ENCODE data around the gene ATP8A2. TPM values are rescaled to one million over a fixed set of nuclear protein-coding genes. Genes with fewer than 3 reads are reported as not detected.

Gene ATP8A2
- total RNA-seq, 1 experiment from 2014 or later, result not detected

DNA sequence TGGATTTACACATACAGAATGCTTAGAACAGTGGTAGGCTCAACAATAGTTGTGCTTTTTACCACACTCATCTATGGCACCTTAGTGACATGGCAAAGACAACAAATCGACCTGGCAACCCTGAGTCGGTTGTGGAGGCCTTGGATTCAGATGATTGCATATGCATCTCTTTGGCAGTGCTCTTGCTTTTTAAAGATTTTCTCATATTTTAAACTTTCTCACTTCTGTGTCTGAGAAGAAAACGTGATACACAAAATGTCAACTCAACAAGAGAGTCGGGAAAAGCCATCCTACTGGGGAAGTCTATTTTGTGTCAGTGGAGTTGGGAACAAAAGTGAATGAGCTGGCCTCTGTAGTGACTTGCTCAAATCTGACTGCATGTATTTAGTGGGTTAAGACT is 85.8 kb downstream of the ATP8A2 start:
- no peaks in the 10 kb centered on the region for H3K9me2 ChIP-seq (ENCODE audit: insufficient read depth)
- peaks cover 47% of the 10 kb centered on the region for H3K27me3 ChIP-seq (ENCODE audit: insufficient read depth, low read depth)
- no TSS peak for BruUV-seq (replicated peaks)
- H3K4me3 ChIP-seq, result no peak overlapping the region
- TF ChIP-seq EZH2 (IDR thresholded peaks at IDR 0.05; ENCODE audit: low read depth), result no peak
- TF ChIP-seq, protein P1, sequence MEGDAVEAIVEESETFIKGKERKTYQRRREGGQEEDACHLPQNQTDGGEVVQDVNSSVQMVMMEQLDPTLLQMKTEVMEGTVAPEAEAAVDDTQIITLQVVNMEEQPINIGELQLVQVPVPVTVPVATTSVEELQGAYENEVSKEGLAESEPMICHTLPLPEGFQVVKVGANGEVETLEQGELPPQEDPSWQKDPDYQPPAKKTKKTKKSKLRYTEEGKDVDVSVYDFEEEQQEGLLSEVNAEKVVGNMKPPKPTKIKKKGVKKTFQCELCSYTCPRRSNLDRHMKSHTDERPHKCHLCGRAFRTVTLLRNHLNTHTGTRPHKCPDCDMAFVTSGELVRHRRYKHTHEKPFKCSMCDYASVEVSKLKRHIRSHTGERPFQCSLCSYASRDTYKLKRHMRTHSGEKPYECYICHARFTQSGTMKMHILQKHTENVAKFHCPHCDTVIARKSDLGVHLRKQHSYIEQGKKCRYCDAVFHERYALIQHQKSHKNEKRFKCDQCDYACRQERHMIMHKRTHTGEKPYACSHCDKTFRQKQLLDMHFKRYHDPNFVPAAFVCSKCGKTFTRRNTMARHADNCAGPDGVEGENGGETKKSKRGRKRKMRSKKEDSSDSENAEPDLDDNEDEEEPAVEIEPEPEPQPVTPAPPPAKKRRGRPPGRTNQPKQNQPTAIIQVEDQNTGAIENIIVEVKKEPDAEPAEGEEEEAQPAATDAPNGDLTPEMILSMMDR (conservative IDR thresholded peaks at IDR 0.05), result no peak
- POLR2A ChIA-PET (ENCODE audit: unreplicated experiment), result no interaction called here
- H3K4me2 ChIP-seq, result no peak overlapping the region
- CTCF ChIA-PET, result no interaction called here
- DNase-seq, result no peak
- no peaks in the 10 kb centered on the region for H3F3A ChIP-seq (ENCODE audit: insufficient read depth, low read depth)
- intact Hi-C loops (cut with micrococcal nuclease; ENCODE audit: unreplicated experiment), result no loop called here
- no peaks in the 10 kb centered on the region for H3K9me3 ChIP-seq (ENCODE audit: insufficient read depth, low read depth)
- no peaks in the 10 kb centered on the region for H4K20me1 ChIP-seq (ENCODE audit: insufficient read depth)
- no peaks in the 10 kb centered on the region for H3K4me1 ChIP-seq (replicated peaks; ENCODE audit: insufficient read depth)
- no peaks in the 10 kb centered on the region for H3K36me3 ChIP-seq (ENCODE audit: low read depth)
- H3K79me2 ChIP-seq (ENCODE audit: low read depth), result no peaks in the 10 kb centered on the region
- no peak overlapping the region for H3K27ac ChIP-seq
- H2AFZ ChIP-seq, result no peak overlapping the region

GRCh38 chr13:25462301-25463125 is 90.7 kb downstream of the ATP8A2 start:
- no TSS peak for BruUV-seq (replicated peaks)
- Histone ChIP-seq H3K4me3 (no peak overlapping the region), H3K27ac (no peak overlapping the region), H3F3A (ENCODE audit: insufficient read depth, low read depth) (no peaks in the 10 kb centered on the region), H2AFZ (no peak overlapping the region), H4K20me1 (ENCODE audit: insufficient read depth) (no peaks in the 10 kb centered on the region), H3K4me1 (replicated peaks; ENCODE audit: insufficient read depth) (no peaks in the 10 kb centered on the region), H3K79me2 (ENCODE audit: low read depth) (no peaks in the 10 kb centered on the region), H3K36me3 (ENCODE audit: low read depth) (no peaks in the 10 kb centered on the region), H3K9me3 (ENCODE audit: insufficient read depth, low read depth) (no peaks in the 10 kb centered on the region), H3K4me2 (no peak overlapping the region), H3K27me3 (ENCODE audit: insufficient read depth, low read depth) (peaks cover 6% of the 10 kb centered on the region; the same call in 1 of the 2 replicates), H3K9me2 (ENCODE audit: insufficient read depth) (no peaks in the 10 kb centered on the region)
- CTCF ChIA-PET, result no interaction called here
- DNase-seq, result no peak
- POLR2A ChIA-PET (ENCODE audit: unreplicated experiment), result no interaction called here
- intact Hi-C loops (cut with micrococcal nuclease; ENCODE audit: unreplicated experiment), result no loop called here
- TF ChIP-seq EZH2 (IDR thresholded peaks at IDR 0.05; ENCODE audit: low read depth), result no peak
- TF ChIP-seq, protein P1 (conservative IDR thresholded peaks at IDR 0.05), result no peak

DNA sequence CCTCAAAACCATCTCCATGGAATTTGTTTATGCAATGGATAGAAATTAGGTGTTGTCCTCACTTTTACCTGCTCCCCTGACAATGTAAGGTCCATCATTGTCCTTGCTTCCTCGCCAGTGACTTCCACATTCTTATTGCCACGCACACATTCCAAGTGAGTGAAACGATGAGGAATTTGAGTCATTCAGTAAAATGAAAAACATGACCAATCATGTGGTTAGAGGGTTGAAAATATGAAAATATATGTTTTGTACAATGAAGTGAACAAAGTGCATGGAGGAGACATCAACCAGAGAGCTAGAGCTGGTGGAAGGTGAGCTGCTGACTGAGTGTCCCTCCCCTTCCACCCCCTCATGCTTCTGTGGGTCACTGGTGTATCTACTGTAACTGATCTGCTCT is 91.7 kb downstream of the ATP8A2 start:
- H3K27me3 ChIP-seq (ENCODE audit: insufficient read depth, low read depth), result peaks cover 6% of the 10 kb centered on the region; the same call in 1 of the 2 replicates
- no peaks in the 10 kb centered on the region for H3K36me3 ChIP-seq (ENCODE audit: low read depth)
- no peak overlapping the region for H3K4me2 ChIP-seq
- no peak overlapping the region for H2AFZ ChIP-seq
- no peaks in the 10 kb centered on the region for H3K4me1 ChIP-seq (replicated peaks; ENCODE audit: insufficient read depth)
- intact Hi-C loops (cut with micrococcal nuclease; ENCODE audit: unreplicated experiment), result no loop called here
- no peaks in the 10 kb centered on the region for H3K79me2 ChIP-seq (ENCODE audit: low read depth)
- no peaks in the 10 kb centered on the region for H4K20me1 ChIP-seq (ENCODE audit: insufficient read depth)
- no peak overlapping the region for H3K4me3 ChIP-seq
- POLR2A ChIA-PET (ENCODE audit: unreplicated experiment), result no interaction called here
- no peaks in the 10 kb centered on the region for H3K9me3 ChIP-seq (ENCODE audit: insufficient read depth, low read depth)
- no TSS peak for BruUV-seq (replicated peaks)
- CTCF ChIA-PET, result no interaction called here
- no peaks in the 10 kb centered on the region for H3K9me2 ChIP-seq (ENCODE audit: insufficient read depth)
- no peak overlapping the region for H3K27ac ChIP-seq
- H3F3A ChIP-seq (ENCODE audit: insufficient read depth, low read depth), result no peaks in the 10 kb centered on the region
- DNase-seq, result no peak
- TF ChIP-seq, protein P1 (conservative IDR thresholded peaks at IDR 0.05), result no peak
- TF ChIP-seq EZH2 (IDR thresholded peaks at IDR 0.05; ENCODE audit: low read depth), result no peak
